Measurements from ENCODE around the gene RASA3.
"Not testable (repeated sequence)": the region's sequence is repeated elsewhere in the genome, so short reads cannot be mapped to it uniquely, and the experiment has no call there.

The RASA3 gene

GRCh38 chr13:114140906-114141250 is 8.5 kb upstream of the RASA3 start:
- no peak for DNase-seq

GRCh38 chr13:114140131-114140905 is 7.9 kb upstream of the RASA3 start:
- no peak for DNase-seq

- no peak for DNase-seq
These were observed 4.2 kb upstream of the RASA3 start for GRCh38 chr13:114136576-114136975.

GRCh38 chr13:114135731-114136171 is 3.3 kb upstream of the RASA3 start:
- DNase-seq: no peak

GRCh38 chr13:114134944-114135610 is 2.7 kb upstream of the RASA3 start:
- DNase-seq: peak; percentile 40

- DNase-seq: no peak
These were observed 1.9 kb upstream of the RASA3 start for GRCh38 chr13:114134111-114134943.

- DNase-seq: not testable (repeated sequence)
These were observed 1.1 kb upstream of the RASA3 start for GRCh38 chr13:114133552-114133951.

- DNase-seq: not testable (repeated sequence)
These were observed 703 bp upstream of the RASA3 start for GRCh38 chr13:114133126-114133525.

- DNase-seq: no peak
These were observed 622 bp downstream of the RASA3 start for GRCh38 chr13:114131583-114132418.

- peak; percentile 51 for DNase-seq
These were observed 1.4 kb downstream of the RASA3 start for GRCh38 chr13:114130837-114131582.

GRCh38 chr13:114130131-114130836 is 2.1 kb downstream of the RASA3 start:
- no peak for DNase-seq

GRCh38 chr13:114129649-114130062 is 2.8 kb downstream of the RASA3 start:
- no peak for DNase-seq

- no peak for DNase-seq
These were observed 3.5 kb downstream of the RASA3 start for GRCh38 chr13:114128624-114129522.

GRCh38 chr13:114128348-114128623 is 4.1 kb downstream of the RASA3 start:
- DNase-seq: no peak

GRCh38 chr13:114127473-114128347 is 4.7 kb downstream of the RASA3 start:
- DNase-seq: no peak

GRCh38 chr13:114126789-114127472 is 5.5 kb downstream of the RASA3 start:
- no peak for DNase-seq

- not testable (repeated sequence) for DNase-seq
These were observed 6.3 kb downstream of the RASA3 start for GRCh38 chr13:114126086-114126485.

GRCh38 chr13:114125589-114125988 is 6.8 kb downstream of the RASA3 start:
- DNase-seq: no peak

- DNase-seq: no peak
These were observed 7.5 kb downstream of the RASA3 start for GRCh38 chr13:114124921-114125320.
